GM18870 (cell line): ENCODE results near the gene COPS6.

Source experiments
- ATAC-seq: cut with Tn5 transposase; IDR thresholded peaks from one replicate; pipeline ENCODE4 v1.9.1; 2021; ENCODE audit warnings: moderate library complexity; ENCODE audit not compliant: unreplicated experiment

COPS6 gene

GRCh38 chr7:100088621-100089457 is at the start of gene COPS6:
COPS6 (plus strand) TSS chr7:100088969; CDS start chr7:100088991, 22 bp downstream.
- no peak for ATAC-seq

DNA sequence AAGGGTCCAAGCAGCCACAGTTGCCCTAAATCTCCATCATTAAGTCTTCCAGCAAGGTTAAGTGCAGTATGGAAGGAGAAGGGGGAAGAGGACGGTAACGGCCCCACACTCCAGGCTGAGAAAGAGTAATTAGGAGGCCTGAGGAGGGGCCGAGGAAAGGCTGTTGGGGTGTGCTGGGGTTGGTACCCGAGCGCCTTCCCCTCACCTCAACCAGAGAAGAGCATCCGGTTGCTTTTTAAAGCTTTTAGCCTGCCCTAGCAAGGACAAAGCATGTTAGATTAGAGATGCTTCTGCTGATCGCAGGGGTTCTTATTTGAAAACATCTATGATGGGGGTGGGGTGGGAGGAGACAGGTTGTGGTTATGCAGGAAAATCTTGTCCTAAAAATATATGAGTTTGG is 48.2 kb upstream of the COPS6 start:
- ATAC-seq: no peak

- no peak for ATAC-seq
These were observed 44.1 kb upstream of the COPS6 start for GRCh38 chr7:100044718-100045117.

DNA sequence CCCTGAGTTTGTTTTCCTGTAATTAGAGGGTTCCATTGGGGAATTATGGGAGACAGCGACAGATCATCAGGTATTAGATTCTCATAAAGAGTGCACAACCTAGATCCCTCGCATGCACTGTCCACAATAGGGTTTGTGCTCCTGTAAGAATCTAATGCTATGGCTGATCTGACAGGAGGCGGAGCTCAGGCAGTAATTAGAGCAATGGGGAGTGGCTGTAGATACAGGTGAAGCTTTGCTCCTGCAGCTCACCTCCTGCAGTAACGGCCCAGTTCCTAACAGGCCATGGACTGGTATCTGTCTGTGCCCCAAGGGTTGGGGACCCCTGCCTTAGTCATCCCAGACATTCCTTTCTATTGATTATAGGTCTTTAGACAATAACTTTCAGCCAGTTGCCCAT is 40.1 kb upstream of the COPS6 start:
- ATAC-seq: no peak

DNA sequence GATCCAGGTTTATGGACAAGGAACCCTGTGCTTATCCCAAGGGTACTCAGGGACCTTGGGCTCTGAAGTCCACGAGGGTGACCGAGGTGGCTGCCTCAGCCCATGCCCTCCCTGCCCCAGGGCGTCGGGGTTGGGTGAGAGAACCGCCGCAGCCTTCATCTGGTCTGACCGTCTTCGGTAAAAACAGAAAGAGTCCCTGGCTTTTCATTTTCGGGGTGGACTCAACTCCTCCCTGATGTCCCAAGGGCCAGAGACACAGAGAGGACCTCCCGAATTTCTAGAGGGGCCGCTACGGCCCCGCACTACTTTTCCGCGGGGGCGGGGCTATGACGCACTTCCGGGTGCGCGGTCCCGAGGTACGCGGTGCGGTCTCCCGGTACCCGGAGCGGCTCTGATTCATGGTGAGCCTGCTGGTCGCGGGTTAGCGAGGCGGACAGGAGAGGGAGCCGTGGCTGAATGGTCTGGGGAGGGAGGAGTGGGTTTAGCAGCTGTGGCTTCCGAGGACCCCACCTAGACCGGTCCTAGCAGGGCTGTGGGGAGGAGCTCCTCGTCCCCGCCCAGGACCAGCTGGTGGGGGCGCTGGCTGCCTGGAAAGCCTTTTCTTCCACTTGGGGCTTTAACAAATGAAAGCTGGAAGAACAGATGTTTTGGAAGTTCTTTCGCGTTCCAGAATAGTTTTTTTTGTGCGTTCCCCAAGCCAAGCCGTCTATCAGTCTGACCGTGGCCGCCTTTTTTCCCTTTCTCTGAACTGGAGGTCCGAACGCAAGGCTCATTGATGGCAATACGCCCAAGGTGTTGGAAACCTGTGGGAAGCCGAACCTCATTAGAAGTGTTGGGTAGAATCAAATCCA is 39.1 kb upstream of the COPS6 start, which contains the start of gene ZSCAN21:
Gene ZSCAN21, plus strand, starts transcription at position 334 of the 851 bp plus-strand sequence. CDS start 7,233 bp downstream, outside the sequence.
- peak; percentile 54 for ATAC-seq

GRCh38 chr7:100051611-100052010 is 37.2 kb upstream of the COPS6 start:
- no peak for ATAC-seq

DNA sequence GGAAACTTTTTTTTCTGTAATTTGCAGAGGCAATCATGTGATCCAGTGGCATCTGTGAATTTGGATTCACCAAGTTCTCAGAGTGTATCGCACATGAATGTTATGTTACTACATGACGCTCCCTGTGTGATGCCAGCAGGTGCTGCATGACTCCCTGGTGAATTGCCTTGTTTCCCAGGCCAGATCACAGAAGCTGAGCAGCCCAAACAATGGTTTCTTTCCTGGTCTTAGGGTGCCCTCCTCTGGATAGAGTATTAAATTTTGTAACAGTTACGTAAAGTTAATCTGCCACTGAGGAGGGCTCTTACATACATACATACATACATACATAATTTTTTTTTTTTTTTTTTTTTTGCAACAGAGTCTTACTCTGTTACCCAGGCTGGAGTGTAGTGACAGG is 35.6 kb upstream of the COPS6 start:
- ATAC-seq: no peak

DNA sequence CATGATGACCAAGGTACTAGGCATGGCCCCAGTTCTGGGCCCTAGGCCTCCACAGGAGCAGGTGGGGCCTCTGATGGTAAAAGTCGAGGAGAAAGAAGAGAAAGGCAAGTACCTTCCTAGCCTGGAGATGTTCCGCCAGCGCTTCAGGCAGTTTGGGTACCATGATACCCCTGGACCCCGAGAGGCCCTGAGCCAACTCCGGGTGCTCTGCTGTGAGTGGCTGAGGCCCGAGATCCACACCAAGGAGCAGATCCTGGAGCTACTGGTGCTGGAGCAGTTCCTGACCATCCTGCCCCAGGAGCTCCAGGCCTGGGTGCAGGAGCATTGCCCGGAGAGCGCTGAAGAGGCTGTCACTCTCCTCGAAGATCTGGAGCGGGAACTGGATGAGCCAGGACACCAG is 31.8 kb upstream of the COPS6 start:
- ATAC-seq: no peak

DNA sequence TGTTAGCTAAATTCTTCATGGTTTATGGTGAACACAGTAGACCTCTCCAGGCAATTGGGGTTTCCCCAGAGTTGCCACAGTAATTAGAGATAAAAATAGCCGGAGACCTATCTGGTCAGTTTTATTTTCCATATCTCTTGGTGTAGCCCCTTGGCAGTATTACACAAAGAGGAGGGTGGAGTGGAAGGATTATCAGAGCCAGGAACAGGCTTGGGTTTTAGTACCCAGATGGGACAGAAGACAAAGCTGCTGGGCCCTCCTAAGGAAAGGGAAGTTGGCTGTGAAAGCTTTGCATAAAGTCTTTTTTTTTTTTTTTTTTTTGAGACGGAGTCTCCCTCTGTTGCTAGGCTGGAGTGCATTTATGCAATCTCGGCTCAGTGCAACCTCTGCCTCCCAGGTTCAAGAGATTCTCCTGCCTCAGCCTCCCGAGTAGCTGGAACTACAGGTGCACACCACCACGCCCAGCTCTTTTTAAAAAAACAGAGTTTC is 29.5 kb upstream of the COPS6 start:
- no peak for ATAC-seq

GRCh38 chr7:100061518-100062193 is 27.1 kb upstream of the COPS6 start:
- no peak for ATAC-seq

DNA sequence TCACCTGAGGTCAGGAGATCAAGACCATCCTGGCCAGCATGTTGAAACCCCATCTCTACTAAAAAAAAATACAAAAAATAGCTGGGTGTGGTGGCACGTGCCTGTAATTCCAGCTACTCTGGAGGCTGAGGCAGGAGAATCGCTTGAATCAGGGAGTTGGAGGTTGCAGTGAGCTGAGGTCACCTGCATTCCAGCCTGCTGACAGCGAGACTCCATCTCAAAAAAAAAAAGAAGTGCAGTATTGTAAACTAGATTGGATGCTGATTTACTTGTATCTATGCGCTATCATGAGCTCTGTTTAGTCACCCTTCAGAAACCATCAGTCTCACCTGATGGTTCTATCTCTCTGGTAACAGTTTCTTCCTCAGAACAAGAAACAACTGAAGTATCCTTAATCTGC is 25.4 kb upstream of the COPS6 start:
- ATAC-seq: no peak

DNA sequence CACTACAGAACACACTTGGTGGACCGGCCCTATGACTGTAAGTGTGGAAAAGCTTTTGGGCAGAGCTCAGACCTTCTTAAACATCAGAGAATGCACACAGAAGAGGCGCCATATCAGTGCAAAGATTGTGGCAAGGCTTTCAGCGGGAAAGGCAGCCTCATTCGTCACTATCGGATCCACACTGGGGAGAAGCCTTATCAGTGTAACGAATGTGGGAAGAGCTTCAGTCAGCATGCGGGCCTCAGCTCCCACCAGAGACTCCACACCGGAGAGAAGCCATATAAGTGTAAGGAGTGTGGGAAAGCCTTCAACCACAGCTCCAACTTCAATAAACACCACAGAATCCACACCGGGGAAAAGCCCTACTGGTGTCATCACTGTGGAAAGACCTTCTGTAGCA is 24.6 kb upstream of the COPS6 start:
- no peak for ATAC-seq

DNA sequence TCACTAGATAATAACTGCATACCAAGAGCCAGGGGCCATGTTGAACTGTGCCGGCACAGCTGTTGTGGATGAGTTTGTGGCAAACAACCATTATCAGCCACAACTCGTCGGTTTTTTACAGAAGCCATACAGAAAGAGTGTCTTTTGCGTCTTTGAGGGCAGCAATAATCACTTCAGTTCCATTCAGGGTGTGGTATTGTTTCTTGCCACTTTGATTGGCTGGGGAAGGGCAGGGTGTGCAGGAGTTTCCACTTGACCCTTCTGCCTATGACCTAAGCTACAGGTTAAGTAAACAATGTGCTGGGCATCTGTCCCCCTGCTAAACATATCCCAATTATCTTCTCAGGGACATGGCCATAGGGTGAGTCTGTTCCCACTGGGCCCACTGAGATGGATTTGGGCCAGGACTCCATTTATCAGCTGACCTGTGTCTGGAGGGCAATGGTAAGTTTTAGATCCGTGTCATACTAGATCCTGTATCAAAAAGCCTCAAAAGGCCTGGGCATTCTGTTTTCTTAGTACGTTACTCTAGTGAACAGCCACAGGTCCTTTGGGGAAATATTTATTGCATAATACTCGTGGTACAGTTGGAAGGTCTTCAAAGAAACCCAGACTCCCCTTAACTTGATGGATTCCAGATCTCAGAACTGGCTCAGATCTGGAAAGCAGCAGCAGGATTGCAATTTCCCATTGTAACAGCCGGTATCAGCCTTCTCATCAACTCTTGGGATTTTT is 23.1 kb upstream of the COPS6 start:
- no peak for ATAC-seq

DNA sequence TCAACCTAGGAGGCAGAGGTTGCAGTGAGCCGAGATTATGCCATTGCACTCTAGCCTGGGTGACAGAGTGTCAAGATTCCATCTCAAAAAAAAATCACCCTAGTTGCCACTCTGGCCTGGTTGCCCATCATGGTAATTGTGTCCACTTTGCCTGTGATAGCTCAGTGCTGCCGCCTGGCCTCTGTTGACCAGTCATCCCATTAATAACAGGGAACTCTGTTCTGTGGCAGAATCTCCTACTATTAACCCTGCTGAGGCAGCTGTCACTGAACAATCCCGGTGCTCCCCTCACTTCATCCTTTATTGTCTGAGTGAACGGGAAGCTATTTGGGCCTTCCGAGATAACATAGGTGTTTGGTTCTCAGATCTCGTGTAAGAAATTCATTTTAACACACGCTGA is 21.8 kb upstream of the COPS6 start:
- ATAC-seq: no peak

DNA sequence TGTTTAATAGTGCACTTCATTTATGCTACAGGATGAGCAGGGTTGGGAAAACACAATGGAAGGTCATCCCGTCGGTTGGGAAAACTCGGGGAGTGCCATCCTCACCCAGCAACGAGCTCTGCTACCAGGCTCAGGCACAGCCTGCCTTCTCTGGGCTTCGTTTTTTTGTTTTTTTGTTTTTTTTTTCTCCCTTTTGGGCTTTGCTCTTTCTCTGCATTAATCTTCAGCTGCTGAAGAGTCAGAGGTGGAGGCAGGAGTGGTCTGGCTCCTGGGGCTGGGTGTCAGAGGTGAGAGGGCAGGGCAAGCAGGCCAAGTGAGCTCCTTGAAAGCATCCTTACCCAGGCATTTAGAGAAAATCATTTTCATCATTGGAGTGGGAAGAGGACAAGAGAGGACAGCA is 18.8 kb upstream of the COPS6 start:
- no peak for ATAC-seq

- no peak for ATAC-seq
These were observed 17.6 kb upstream of the COPS6 start for GRCh38 chr7:100071018-100071723.

GRCh38 chr7:100072462-100072861 is 16.3 kb upstream of the COPS6 start:
- no peak for ATAC-seq

DNA sequence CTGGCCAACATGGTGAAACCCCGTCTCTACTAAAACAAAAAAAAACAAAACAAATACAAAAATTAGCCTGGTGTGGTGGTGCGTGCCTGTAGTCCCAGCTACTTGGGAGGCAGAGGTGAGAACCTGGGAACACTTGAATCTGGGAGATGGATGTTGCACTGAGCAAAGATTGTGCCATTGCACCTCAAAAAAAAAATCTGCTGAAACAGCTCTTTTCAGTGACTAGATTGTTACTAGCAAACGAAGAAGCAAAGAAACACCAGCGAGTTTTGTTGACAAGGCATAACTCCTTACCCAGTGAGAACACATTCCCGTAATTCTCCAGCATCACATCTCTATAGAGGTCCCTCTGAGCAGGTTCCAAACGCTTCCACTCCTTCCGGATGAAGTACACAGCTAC is 13.9 kb upstream of the COPS6 start:
- no peak for ATAC-seq

GRCh38 chr7:100075418-100075817 is 13.4 kb upstream of the COPS6 start:
- no peak for ATAC-seq

GRCh38 chr7:100077205-100077604 is 11.6 kb upstream of the COPS6 start:
- ATAC-seq: no peak
